AG04450 (cell line): Measurements from ENCODE around the gene MCTP1. TPM values are rescaled to one million over a fixed set of nuclear protein-coding genes. Genes with fewer than 3 reads are reported as not detected.

Experiments
- CTCF ChIA-PET: fragments of 300-600, 350-600 bp; formaldehyde crosslinking; extraction: SDS; loops from one replicate; lab custom pipeline; 2022; ENCODE audit warnings: antibody characterized with exemption, inconsistent platforms; lab: Charles Lee
- POLR2A ChIA-PET: fragments of 350-600 bp; formaldehyde crosslinking; extraction: SDS; loops from one replicate; lab custom pipeline; 2021; ENCODE audit warnings: antibody characterized with exemption, inconsistent platforms; lab: Yijun Ruan, JAX
- DNase-seq: peaks from one replicate; pipeline ENCODE4 v3.0.0-alpha.2; 2011; ENCODE audit warnings: low read depth, low spot score
- H3K27ac ChIP-seq: one replicate; pipeline ENCODE4 v1.5.1; 2012; ENCODE audit warnings: low read depth, low read length, control low read depth
- H3K27me3 ChIP-seq: one replicate; pipeline ENCODE4 v1.6.0; 2012; ENCODE audit warnings: low read length; ENCODE audit not compliant: control insufficient read depth, insufficient read depth
- H3K4me3 ChIP-seq: 2 replicates; pipeline ENCODE4 v1.5.1; 2011; ENCODE audit warnings: mild to moderate bottlenecking, low read depth, low read length, control low read depth
- H3K9me3 ChIP-seq: 2 replicates; pipeline ENCODE4 v1.5.1; 2012; ENCODE audit warnings: low read length; ENCODE audit not compliant: control insufficient read depth, insufficient read depth
- CTCF ChIP-seq: IDR thresholded peaks from 2 replicates; pipeline ENCODE4 v1.5.1; 2011; ENCODE audit warnings: low read depth, low read length, control low read depth, inconsistent platforms
- polyA plus RNA-seq: library from polyadenylated mRNA; depleted of rRNA; stranded (reverse); fragments of >200 nt; gene quantifications from 2 replicates; pipeline ENCODE4 v1.2.3, GENCODE V29; 2011

The MCTP1 gene
- polyA plus RNA-seq, 1 experiment = 0.66 TPM

DNA sequence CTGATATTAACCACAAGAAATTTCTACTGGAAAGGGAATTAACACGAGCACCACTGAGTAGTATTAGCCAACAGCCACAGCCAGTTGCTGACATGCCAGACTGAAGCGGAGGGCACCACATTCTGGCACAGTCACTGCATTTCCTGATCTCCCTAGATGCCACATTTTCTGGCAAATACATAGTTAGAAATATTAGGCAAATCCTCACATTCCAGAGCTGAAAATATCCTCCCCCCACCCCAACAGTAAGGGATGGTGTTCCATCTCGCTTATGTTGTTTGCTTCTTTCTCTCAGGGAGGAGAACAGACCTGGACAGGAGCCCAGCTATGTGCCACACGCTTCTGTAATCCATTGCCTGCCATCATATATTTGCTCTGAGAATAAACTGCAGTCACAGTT is 32.8 kb upstream of the MCTP1 start:
- no peak for TF ChIP-seq CTCF
- ChIA-PET CTCF (no interaction called here), POLR2A (no interaction called here)
- DNase-seq = no peak
- H3K9me3 ChIP-seq = no peaks in the 10 kb centered on the region
- H3K4me3 ChIP-seq = no peak overlapping the region
- no peak overlapping the region for H3K27ac ChIP-seq
- no peaks in the 10 kb centered on the region for H3K27me3 ChIP-seq

DNA sequence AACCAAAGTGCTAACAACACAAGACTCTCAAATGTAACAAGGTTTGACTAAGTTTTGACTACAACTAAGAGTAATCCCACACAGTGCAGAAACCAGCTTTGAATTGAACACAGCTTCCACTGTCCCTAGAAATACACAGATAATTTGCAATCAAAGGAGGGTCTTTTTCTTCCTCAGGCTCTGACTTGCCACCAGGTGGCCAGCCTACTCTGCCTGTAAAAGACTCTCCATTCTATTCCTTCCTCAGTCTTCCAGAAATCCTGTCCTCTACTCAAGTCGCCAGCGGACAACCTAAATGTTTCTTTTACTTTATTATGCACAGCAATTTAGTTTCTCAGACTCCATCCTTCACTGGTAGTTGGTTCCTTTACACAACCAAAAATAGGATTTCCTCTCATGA is 32.2 kb upstream of the MCTP1 start:
- Histone ChIP-seq H3K4me3 (no peak overlapping the region), H3K27me3 (no peaks in the 10 kb centered on the region), H3K27ac (no peak overlapping the region), H3K9me3 (no peaks in the 10 kb centered on the region)
- ChIA-PET CTCF (no interaction called here), POLR2A (no interaction called here)
- no peak for TF ChIP-seq CTCF
- DNase-seq = no peak

DNA sequence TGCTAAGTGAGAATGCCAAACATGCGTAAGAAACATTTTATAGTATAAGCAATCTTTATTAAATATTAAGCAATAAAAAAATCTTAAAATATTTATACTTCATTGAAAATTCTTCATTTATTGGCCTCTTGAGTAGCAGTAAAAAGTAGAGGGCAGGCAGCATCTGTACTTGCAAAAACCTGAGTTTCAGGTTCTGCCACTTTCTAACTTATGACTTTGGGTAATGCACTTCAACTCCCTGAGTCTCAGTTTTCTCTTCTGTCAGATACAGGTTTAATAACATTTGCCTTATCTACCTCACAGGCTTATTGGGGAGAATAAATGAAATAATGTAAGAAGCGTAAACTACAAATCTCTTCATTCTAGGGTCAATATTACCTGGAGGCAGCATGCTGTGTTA is 19.8 kb upstream of the MCTP1 start:
- Histone ChIP-seq H3K4me3 (no peak overlapping the region), H3K27me3 (no peaks in the 10 kb centered on the region), H3K9me3 (no peaks in the 10 kb centered on the region), H3K27ac (no peak overlapping the region)
- ChIA-PET POLR2A (no interaction called here), CTCF (no interaction called here)
- DNase-seq = no peak
- TF ChIP-seq CTCF = no peak

DNA sequence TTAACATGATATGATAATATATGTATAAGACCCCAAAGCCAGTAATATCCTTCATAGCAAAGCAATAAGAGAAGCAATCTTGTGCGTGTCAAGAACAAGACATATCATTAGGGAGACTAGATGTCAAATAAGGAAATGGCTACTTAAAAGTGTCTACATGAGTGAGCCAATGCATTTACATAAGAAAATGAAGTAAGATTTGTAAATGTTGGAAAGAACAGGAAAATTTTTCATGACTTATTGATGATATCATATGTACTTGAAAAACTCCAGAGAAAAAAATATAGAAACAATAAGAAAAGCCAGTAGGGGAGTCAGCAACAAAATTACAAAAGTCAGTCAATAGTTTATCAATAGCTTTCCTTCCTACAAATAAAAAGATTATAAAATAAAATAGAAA is 13.8 kb upstream of the MCTP1 start:
- ChIA-PET POLR2A (no interaction called here), CTCF (interaction anchor here (0.6 kb wide), 1 partner anchor 146 kb away, joined by 4 read pairs; no protein-coding TSS in a partner anchor)
- H3K27me3 ChIP-seq = no peaks in the 10 kb centered on the region
- DNase-seq = no peak
- no peak overlapping the region for H3K4me3 ChIP-seq
- no peak overlapping the region for H3K27ac ChIP-seq
- no peaks in the 10 kb centered on the region for H3K9me3 ChIP-seq
- TF ChIP-seq CTCF = no peak

DNA sequence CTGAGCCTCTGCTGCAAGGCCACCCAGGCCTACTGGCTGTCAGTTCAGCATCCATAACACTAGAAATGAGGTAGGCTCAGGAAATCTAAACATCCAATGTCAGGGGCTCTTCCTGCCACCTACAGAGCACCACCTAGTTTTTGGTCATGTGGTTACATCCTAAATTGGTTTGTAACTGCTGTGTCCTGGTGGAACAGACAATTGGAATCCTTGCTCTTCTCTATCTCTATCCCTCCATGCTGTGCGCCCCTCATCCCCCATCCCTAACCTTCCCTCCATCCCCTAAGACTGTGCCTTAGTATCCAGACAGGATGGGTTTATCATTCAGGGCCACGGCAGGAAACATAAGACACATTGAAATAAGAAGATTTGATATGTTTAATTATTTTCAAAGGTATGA is 11.4 kb upstream of the MCTP1 start:
- Histone ChIP-seq H3K4me3 (no peak overlapping the region), H3K9me3 (no peaks in the 10 kb centered on the region), H3K27me3 (no peaks in the 10 kb centered on the region), H3K27ac (no peak overlapping the region)
- TF ChIP-seq CTCF = no peak
- ChIA-PET POLR2A (no interaction called here), CTCF (no interaction called here)
- DNase-seq = no peak
